Sigmoid colon (tissue), 4 donors: ENCODE data around the gene TMEM107.

Experiments used
- EP300 ChIP-seq, 4 donors: sonication (generic); formaldehyde crosslinking; IDR thresholded peaks; one replicate each; pipeline ENCODE4 v1.6.1; 2017; ENCODE audit warnings: antibody characterized with exemption in 4 of 4
- POLR2A ChIP-seq, 2 donors: fragments of 450-650 bp; IDR thresholded peaks; one replicate each; pipeline ENCODE4 v1.6.1; 2016; ENCODE audit warnings: antibody characterized with exemption in 2 of 2, mild to moderate bottlenecking in 2 of 2, moderate library complexity in 2 of 2

DNA sequence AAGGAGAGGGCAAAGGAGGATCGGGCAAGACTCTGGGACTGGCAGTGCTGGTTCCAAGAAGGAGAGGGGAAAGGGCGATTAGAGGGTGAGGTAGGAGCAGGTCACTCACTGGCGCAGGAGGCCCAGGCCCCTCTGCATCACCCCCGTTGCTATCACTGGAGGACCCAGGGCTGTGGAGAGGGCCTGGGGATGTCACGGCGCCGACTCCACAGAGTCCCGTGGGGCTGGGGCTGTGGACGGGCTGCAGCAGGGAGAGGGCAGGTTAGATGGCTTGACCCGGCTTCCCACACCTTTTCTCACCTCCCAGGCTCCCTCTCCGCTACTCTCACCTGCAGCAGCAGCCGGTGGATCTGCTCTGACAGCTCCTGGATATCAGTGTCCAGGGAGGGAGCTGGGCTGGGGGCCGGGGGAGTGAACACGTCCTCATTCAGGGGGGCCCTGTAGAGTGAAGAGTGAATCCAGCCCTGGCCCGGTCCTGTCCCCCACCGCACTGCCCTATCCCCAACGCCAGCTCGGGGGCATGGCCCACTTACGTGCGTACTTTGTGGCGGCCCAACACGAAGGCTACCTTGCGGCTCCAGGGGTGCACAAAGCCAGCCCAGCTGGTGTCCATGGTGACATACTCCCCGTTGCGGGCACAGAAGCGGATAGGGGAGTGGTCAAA lies 28.9 kb downstream of the TMEM107 start:
- TF ChIP-seq POLR2A (IDR thresholded peaks at IDR 0.05) (no peak), EP300 (IDR thresholded peaks at IDR 0.05) (no peak)
